GM12878 (cell line): ENCODE data around the gene CCDC201. TPM values are rescaled to one million over a fixed set of nuclear protein-coding genes. Genes with fewer than 3 reads are reported as not detected.

Experiments used
- ATAC-seq: fragments of 200-7000 bp; cut with Tn5 transposase; 3 replicates; pipeline ENCODE4 v1.9.1; 2020; ENCODE audit warnings: mild to moderate bottlenecking, moderate library complexity
- BruUV-seq: library from RNA; stranded (reverse); fragments of 400-500 nt; replicated peaks from 2 replicates; lab custom pipeline; 2021; lab: Mats Ljungman, UMichigan
- CTCF ChIA-PET: fragments of 300-600 bp; sonication (Branson Sonifier 250); formaldehyde crosslinking; extraction: SDS; loops from one replicate; lab custom pipeline; 2021; ENCODE audit warnings: inconsistent platforms; lab: Yijun Ruan, JAX
- POLR2A ChIA-PET: fragments of 350-600 bp; formaldehyde crosslinking; extraction: SDS; loops from one replicate; lab custom pipeline; 2021; ENCODE audit warnings: inconsistent platforms; lab: Charles Lee
- RAD21 ChIA-PET: fragments of 300-600 bp; sonication (Branson Sonifier 250); formaldehyde crosslinking; loops from one replicate; lab custom pipeline; 2023; ENCODE audit warnings: antibody characterized with exemption; ENCODE audit not compliant: unreplicated experiment; lab: Charles Lee
- SMC1A ChIA-PET: fragments of 300-600 bp; sonication (Branson Sonifier 250); formaldehyde crosslinking; loops from one replicate; lab custom pipeline; 2023; ENCODE audit not compliant: unreplicated experiment, uncharacterized antibody; lab: Charles Lee
- DNase-seq: peaks from one replicate; pipeline ENCODE4 v3.0.0-alpha.2; 2011; ENCODE audit warnings: low read depth, low spot score
- FAIRE-seq: peaks from 3 replicates; lab custom pipeline; 2011; peaks lifted over from hg19 to GRCh38; lab: Jason Lieb, UNC
- H2AFZ ChIP-seq: 2 replicates; pipeline ENCODE4 v1.6.0; 2011; ENCODE audit warnings: low read depth, low read length, control low read depth; ENCODE audit not compliant: control insufficient read depth
- H3K27ac ChIP-seq: 2 replicates; pipeline ENCODE4 v1.5.1; 2011; ENCODE audit warnings: control low read depth; ENCODE audit not compliant: control insufficient read depth, insufficient read depth
- H3K27me3 ChIP-seq, 2 experiments: replicated peaks in 1 of 2; 2 replicates each; pipeline versions ENCODE4 v1.6.0 to v1.6.1; 2011; ENCODE audit warnings: low read length in 1 of 2; ENCODE audit not compliant: control insufficient read depth in 2 of 2, insufficient read depth in 2 of 2
- H3K36me3 ChIP-seq, 2 experiments: 2 replicates each; pipeline ENCODE4 v1.5.1; 2011; ENCODE audit warnings: low read length in 1 of 2; ENCODE audit not compliant: control insufficient read depth in 2 of 2, insufficient read depth in 2 of 2
- H3K4me1 ChIP-seq: 2 replicates; pipeline ENCODE4 v1.6.1; 2011; ENCODE audit warnings: mild to moderate bottlenecking, low read length, moderate library complexity, mixed read lengths; ENCODE audit not compliant: control insufficient read depth, insufficient read depth
- H3K4me2 ChIP-seq: 2 replicates; pipeline ENCODE4 v1.6.0; 2011; ENCODE audit warnings: control low read depth; ENCODE audit not compliant: control insufficient read depth, insufficient read depth
- H3K4me3 ChIP-seq: fragments of 200-600 bp; sonication (generic); 2 replicates; pipeline ENCODE4 v1.5.1; 2016
- H3K79me2 ChIP-seq: 2 replicates; pipeline ENCODE4 v1.6.0; 2011; ENCODE audit warnings: low read length; ENCODE audit not compliant: control insufficient read depth, insufficient read depth
- H3K9ac ChIP-seq: 2 replicates; pipeline ENCODE4 v1.8.0; 2011; ENCODE audit warnings: low read length, control low read depth, mixed read lengths; ENCODE audit not compliant: control insufficient read depth, insufficient read depth
- H3K9me3 ChIP-seq: replicated peaks from 3 replicates; pipeline ENCODE4 v1.5.1; 2011; ENCODE audit warnings: mild to moderate bottlenecking, low read length; ENCODE audit not compliant: control insufficient read depth, insufficient read depth
- H4K20me1 ChIP-seq: 2 replicates; pipeline ENCODE4 v1.6.0; 2011; ENCODE audit not compliant: control insufficient read depth, insufficient read depth
- CTCF ChIP-seq, 3 experiments: IDR thresholded peaks in 2 of 3; conservative IDR thresholded peaks in 1 of 3; 2 replicates each; pipeline ENCODE4 v1.5.1; 2011; ENCODE audit warnings: low read depth in 3 of 3, low read length in 3 of 3, mild to moderate bottlenecking in 3 of 3, control low read depth in 2 of 3, moderate library complexity in 2 of 3, inconsistent platforms in 1 of 3, mixed read lengths in 1 of 3; ENCODE audit not compliant: control insufficient read depth in 2 of 3, insufficient read depth in 1 of 3; ENCODE audit errors: extremely low read depth in 1 of 3
- EP300 ChIP-seq, 2 experiments: fragments of 150-350 bp in 1 of 2; IDR thresholded peaks; 2 replicates each; pipeline ENCODE4 v1.6.1; 2011 to 2012; ENCODE audit warnings: low read depth in 2 of 2, low read length in 2 of 2, borderline replicate concordance in 1 of 2, improper control_type of control experiment in 1 of 2, inconsistent platforms in 1 of 2; ENCODE audit not compliant: control insufficient read depth in 1 of 2
- FOXK2 ChIP-seq: fragments of 450-650 bp; IDR thresholded peaks from 2 replicates; pipeline ENCODE4 v1.6.1; 2017; ENCODE audit warnings: mild to moderate bottlenecking, moderate library complexity
- IKZF2 ChIP-seq, 2 experiments: fragments of 450-650 bp; IDR thresholded peaks; 2 replicates each; pipeline ENCODE4 v1.6.1; 2017; ENCODE audit warnings: mild to moderate bottlenecking in 2 of 2, moderate library complexity in 2 of 2
- MYB ChIP-seq: fragments of 150-350 bp; IDR thresholded peaks from 2 replicates; pipeline ENCODE4 v1.6.1; 2014; ENCODE audit warnings: mild to moderate bottlenecking, low read depth, low read length, borderline replicate concordance
- NBN ChIP-seq: fragments of 450-650 bp; IDR thresholded peaks from 2 replicates; pipeline ENCODE4 v1.6.1; 2016
- SMAD1 ChIP-seq: fragments of 450-650 bp; IDR thresholded peaks from 2 replicates; pipeline ENCODE4 v1.6.1; 2018; ENCODE audit warnings: mild to moderate bottlenecking, low read depth; ENCODE audit not compliant: partially characterized antibody
- SP1 ChIP-seq: IDR thresholded peaks from one replicate; pipeline ENCODE4 v1.6.1; 2011; ENCODE audit warnings: low read depth, low read length
- TAF1 ChIP-seq: IDR thresholded peaks from 2 replicates; pipeline ENCODE4 v1.6.1; 2011; ENCODE audit warnings: mild to moderate bottlenecking, low read depth, low read length, borderline replicate concordance
- TCF7 ChIP-seq: IDR thresholded peaks from 2 replicates; pipeline ENCODE4 v1.6.1; 2014; ENCODE audit warnings: antibody characterized with exemption, borderline replicate concordance
- WRNIP1 ChIP-seq: IDR thresholded peaks from 2 replicates; pipeline ENCODE4 v1.6.1; 2011; ENCODE audit warnings: low read depth, low read length, improper control_type of control experiment, borderline replicate concordance
- YY1 ChIP-seq: IDR thresholded peaks from 2 replicates; pipeline ENCODE4 v1.6.1; 2011; ENCODE audit warnings: low read depth, mild to moderate bottlenecking, low read length
- ZNF384 ChIP-seq: IDR thresholded peaks from 2 replicates; pipeline ENCODE4 v1.6.1; 2012; ENCODE audit warnings: low read depth, mild to moderate bottlenecking, low read length, improper control_type of control experiment, borderline replicate concordance
- ZZZ3 ChIP-seq: IDR thresholded peaks from 2 replicates; pipeline ENCODE4 v1.6.1; 2011; ENCODE audit warnings: low read depth; ENCODE audit not compliant: control insufficient read depth, insufficient read length
- WGBS: methylation state at CpG from one replicate; pipeline ENCODE4 v1.1.6; 2016; ENCODE audit warnings: low lambda C conversion rate; ENCODE audit not compliant: insufficient replicate concordance, insufficient coverage; ENCODE audit errors: missing lambda C conversion rate; 5-methylcytosine and 5-hydroxymethylcytosine counted together
- in situ Hi-C: fragments of 300-500 bp; cut with MboI; formaldehyde crosslinking; loops from 9 replicates; pipeline ENCODE4 v1.14.3; 2018; ENCODE audit warnings: mixed read lengths
- intact Hi-C: fragments of 100-400 bp; cut with micrococcal nuclease; formaldehyde crosslinking; loops from one replicate; pipeline ENCODE4 v1.14.2; 2022; ENCODE audit not compliant: unreplicated experiment
- polyA plus RNA-seq, 11 experiments: library from polyadenylated mRNA; depleted of rRNA in 4 of 11; unstranded in 6 of 11; stranded (reverse) in 5 of 11; fragments of >200 nt; fragmentation: Nextera tagmentation in 4 of 11; fragmentation: Illumina TruSeq in 1 of 11; extraction: Ambion mirVana in 4 of 11; extraction: Trizol in 1 of 11; gene quantifications; 1 replicate in 1 of 11; 2 replicates in 10 of 11; pipeline versions ENCODE4 v1.2.1 to v1.2.3, GENCODE V29; 2011 to 2016; ENCODE audit warnings: inconsistent platforms in 2 of 11, missing spikeins in 2 of 11, low read depth in 1 of 11
- total RNA-seq, 4 experiments: library from RNA; depleted of rRNA in 3 of 4; stranded (reverse); fragments of >200 nt in 3 of 4; fragmentation: Illumina TruSeq in 1 of 4; extraction: Trizol in 1 of 4; gene quantifications; 2 replicates each; pipeline versions ENCODE4 v1.2.1 to v1.2.3, GENCODE V29; 2013 to 2021
- TF ChIP-seq, protein P1 (sequence below): fragments of 450-650 bp; IDR thresholded peaks from 2 replicates; pipeline ENCODE4 v1.6.1; 2014; ENCODE audit warnings: mild to moderate bottlenecking
- TF ChIP-seq, protein P2 (sequence below): fragments of 450-650 bp; IDR thresholded peaks from 2 replicates; pipeline ENCODE4 v1.6.1; 2016; ENCODE audit warnings: mild to moderate bottlenecking

Gene CCDC201
- total and polyA plus RNA-seq, 10 of the 15 experiments (the other 5 are each of a cell fraction or from before 2014, with no cell fraction given), result 0.10 TPM; not detected in 9

- RAD21 ChIA-PET, result no interaction called here
- in situ Hi-C loops (loop anchor here (25.0 kb wide), 1 partner anchor 707 kb away; the partner anchor contains the start of gene RAMP3), intact Hi-C loops (no loop called here)
- CTCF ChIA-PET, result no interaction called here
- H3K36me3 ChIP-seq, result no peaks in the 10 kb centered on the region
- 39% methylated on average over 4 of the region's 4 CpGs for WGBS
- POLR2A ChIA-PET, result no interaction called here
- H4K20me1 ChIP-seq, result no peaks in the 10 kb centered on the region
- TF ChIP-seq WRNIP1 (no peak), YY1 (no peak), TAF1 (no peak), TCF7 (no peak), FOXK2 (no peak), MYB (no peak), SP1 (no peak), NBN (no peak), IKZF2 (IDR thresholded peaks at IDR 0.05) (no peak), SMAD1 (no peak), ZZZ3 (no peak), CTCF (IDR thresholded peaks at IDR 0.05 in 2 of 3, conservative IDR thresholded peaks at IDR 0.05 in 1 of 3; ENCODE audit: control insufficient read depth in 2 of 3, extremely low read depth in 1 of 3, insufficient read depth in 1 of 3, low read depth in 3 of 3, low read length in 3 of 3) (no peak), ZNF384 (no peak), EP300 (IDR thresholded peaks at IDR 0.05; ENCODE audit: borderline replicate concordance in 1 of 2, control insufficient read depth in 1 of 2, low read depth in 2 of 2, low read length in 2 of 2) (no peak)
- TF ChIP-seq, protein P1, sequence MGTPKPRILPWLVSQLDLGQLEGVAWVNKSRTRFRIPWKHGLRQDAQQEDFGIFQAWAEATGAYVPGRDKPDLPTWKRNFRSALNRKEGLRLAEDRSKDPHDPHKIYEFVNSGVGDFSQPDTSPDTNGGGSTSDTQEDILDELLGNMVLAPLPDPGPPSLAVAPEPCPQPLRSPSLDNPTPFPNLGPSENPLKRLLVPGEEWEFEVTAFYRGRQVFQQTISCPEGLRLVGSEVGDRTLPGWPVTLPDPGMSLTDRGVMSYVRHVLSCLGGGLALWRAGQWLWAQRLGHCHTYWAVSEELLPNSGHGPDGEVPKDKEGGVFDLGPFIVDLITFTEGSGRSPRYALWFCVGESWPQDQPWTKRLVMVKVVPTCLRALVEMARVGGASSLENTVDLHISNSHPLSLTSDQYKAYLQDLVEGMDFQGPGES, result no peak
- TF ChIP-seq, protein P2, sequence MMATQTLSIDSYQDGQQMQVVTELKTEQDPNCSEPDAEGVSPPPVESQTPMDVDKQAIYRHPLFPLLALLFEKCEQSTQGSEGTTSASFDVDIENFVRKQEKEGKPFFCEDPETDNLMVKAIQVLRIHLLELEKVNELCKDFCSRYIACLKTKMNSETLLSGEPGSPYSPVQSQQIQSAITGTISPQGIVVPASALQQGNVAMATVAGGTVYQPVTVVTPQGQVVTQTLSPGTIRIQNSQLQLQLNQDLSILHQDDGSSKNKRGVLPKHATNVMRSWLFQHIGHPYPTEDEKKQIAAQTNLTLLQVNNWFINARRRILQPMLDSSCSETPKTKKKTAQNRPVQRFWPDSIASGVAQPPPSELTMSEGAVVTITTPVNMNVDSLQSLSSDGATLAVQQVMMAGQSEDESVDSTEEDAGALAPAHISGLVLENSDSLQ, result no peak
- no peak overlapping the region for H3K4me3 ChIP-seq
- no peak for FAIRE-seq
- DNase-seq, result no peak
- no peaks in the 10 kb centered on the region for H3K9me3 ChIP-seq
- SMC1A ChIA-PET, result no interaction called here
- no peak overlapping the region for H3K9ac ChIP-seq
- no peak overlapping the region for H2AFZ ChIP-seq
- H3K27ac ChIP-seq, result no peak overlapping the region
- BruUV-seq, result no TSS peak
- H3K27me3 ChIP-seq, result no peaks in the 10 kb centered on the region; a peak in 2 of 4 replicates
- H3K4me1 ChIP-seq, result no peaks in the 10 kb centered on the region
- H3K4me2 ChIP-seq, result no peak overlapping the region
- no peak for ATAC-seq
- no peaks in the 10 kb centered on the region for H3K79me2 ChIP-seq
Measured at GRCh38 chr7:45869426-45869825, 3.5 kb downstream of the CCDC201 start.
